ENCODE data around the gene GPHN. TPM values are rescaled to one million over a fixed set of nuclear protein-coding genes. Genes with fewer than 3 reads are reported as not detected.

Gene GPHN
- polyA plus RNA-seq, 1 donor (not counting 4 experiments of a cell fraction or from before 2014, with no cell fraction given), result 17.6 TPM

DNA sequence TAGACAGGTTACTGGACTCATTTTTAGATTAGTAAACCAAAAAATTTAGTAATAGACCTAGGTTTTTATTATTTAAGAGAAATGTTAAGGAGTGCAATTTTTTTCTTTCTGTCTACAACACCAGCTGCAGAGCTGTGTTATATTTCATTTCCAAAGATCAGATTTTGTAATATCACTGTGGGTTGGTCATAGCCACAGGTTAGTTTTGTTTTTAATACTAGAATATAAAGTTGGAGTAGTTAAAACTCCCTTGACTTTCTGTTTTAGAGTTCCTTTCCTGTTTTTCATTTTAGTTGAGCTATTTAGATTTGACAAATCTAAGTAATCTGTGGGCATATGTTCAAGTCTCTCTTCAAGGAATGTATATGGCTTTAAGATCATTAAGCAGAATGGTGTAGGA lies 650.6 kb downstream of the GPHN start:
- H3K4me2 ChIP-seq (ENCODE audit: control insufficient read depth, extremely low read depth, insufficient read depth, low read depth, low read length), result no peak overlapping the region
- H3K79me2 ChIP-seq (ENCODE audit: control insufficient read depth, insufficient read depth, low read length), result no peaks in the 10 kb centered on the region
- H3K36me3 ChIP-seq (ENCODE audit: control insufficient read depth in 2 of 2, extremely low read depth in 1 of 2, insufficient read depth in 2 of 2, low read length in 2 of 2), result no peaks in the 10 kb centered on the region
- H3K9me3 ChIP-seq (ENCODE audit: control insufficient read depth, low read depth, low read length), result no peaks in the 10 kb centered on the region
- H3K9me1 ChIP-seq (ENCODE audit: control insufficient read depth, extremely low read depth, insufficient read depth, low read length), result no peaks in the 10 kb centered on the region
- dilution Hi-C loops (cut with MboI; ENCODE audit: extremely low pct_ligation_motif_present, low sequenced_read_pairs), result no loop called here
- DNase-seq (ENCODE audit: low read depth, low spot score), result no peak
- H4K20me1 ChIP-seq (ENCODE audit: control insufficient read depth, extremely low read depth, insufficient read depth, low read length), result no peaks in the 10 kb centered on the region
- H2AFZ ChIP-seq (ENCODE audit: control insufficient read depth, low read length), result no peak overlapping the region
- H3K27ac ChIP-seq (ENCODE audit: control insufficient read depth, insufficient read depth, low read length), result no peak overlapping the region
- FAIRE-seq, result no peak
- no peaks in the 10 kb centered on the region for H3K4me1 ChIP-seq (ENCODE audit: control insufficient read depth, extremely low read depth, insufficient read depth, low read length)
- H3K9ac ChIP-seq (ENCODE audit: control insufficient read depth, extremely low read depth, insufficient read depth, low read length), result no peak overlapping the region
- TF ChIP-seq, protein P1, sequence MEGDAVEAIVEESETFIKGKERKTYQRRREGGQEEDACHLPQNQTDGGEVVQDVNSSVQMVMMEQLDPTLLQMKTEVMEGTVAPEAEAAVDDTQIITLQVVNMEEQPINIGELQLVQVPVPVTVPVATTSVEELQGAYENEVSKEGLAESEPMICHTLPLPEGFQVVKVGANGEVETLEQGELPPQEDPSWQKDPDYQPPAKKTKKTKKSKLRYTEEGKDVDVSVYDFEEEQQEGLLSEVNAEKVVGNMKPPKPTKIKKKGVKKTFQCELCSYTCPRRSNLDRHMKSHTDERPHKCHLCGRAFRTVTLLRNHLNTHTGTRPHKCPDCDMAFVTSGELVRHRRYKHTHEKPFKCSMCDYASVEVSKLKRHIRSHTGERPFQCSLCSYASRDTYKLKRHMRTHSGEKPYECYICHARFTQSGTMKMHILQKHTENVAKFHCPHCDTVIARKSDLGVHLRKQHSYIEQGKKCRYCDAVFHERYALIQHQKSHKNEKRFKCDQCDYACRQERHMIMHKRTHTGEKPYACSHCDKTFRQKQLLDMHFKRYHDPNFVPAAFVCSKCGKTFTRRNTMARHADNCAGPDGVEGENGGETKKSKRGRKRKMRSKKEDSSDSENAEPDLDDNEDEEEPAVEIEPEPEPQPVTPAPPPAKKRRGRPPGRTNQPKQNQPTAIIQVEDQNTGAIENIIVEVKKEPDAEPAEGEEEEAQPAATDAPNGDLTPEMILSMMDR (optimal IDR thresholded peaks at IDR 0.05 in 1 of 3, IDR thresholded peaks at IDR 0.05 in 1 of 3, conservative IDR thresholded peaks at IDR 0.05 in 1 of 3; ENCODE audit: extremely low read depth in 1 of 3, insufficient read depth in 2 of 3, low read length in 3 of 3), result no peak
- TF ChIP-seq EZH2 (IDR thresholded peaks at IDR 0.05; ENCODE audit: low read length), result no peak
- no peaks in the 10 kb centered on the region for H3K27me3 ChIP-seq (ENCODE audit: control insufficient read depth, extremely low read depth, insufficient read depth, low read length)
- no peak overlapping the region for H3K4me3 ChIP-seq (ENCODE audit: control insufficient read depth in 2 of 3, extremely low read depth in 1 of 3, insufficient read depth in 2 of 3, low read depth in 1 of 3, low read length in 3 of 3)

DNA sequence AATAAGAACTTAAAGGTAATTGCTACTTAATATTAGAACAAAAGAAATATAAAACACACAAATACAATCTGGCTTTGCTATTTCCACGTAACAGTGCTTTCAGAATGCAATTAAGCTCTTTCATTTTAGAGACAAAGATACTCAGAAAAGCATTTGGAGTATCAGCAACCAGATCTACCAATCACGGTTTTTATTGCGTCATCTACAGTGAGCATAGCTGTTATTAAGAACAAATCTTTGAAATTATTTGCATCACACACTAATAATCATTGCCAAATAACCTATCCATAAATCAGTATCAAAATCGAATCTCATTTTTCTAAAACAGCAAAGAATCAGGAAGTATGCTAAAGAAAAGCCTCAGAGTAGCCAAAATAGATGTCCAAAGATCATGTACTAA lies 654.4 kb downstream of the GPHN start:
- Histone ChIP-seq H3K36me3 (ENCODE audit: control insufficient read depth in 2 of 2, extremely low read depth in 1 of 2, insufficient read depth in 2 of 2, low read length in 2 of 2) (no peaks in the 10 kb centered on the region), H3K9me3 (ENCODE audit: control insufficient read depth, low read depth, low read length) (no peaks in the 10 kb centered on the region), H3K9ac (ENCODE audit: control insufficient read depth, extremely low read depth, insufficient read depth, low read length) (no peak overlapping the region), H3K4me1 (ENCODE audit: control insufficient read depth, extremely low read depth, insufficient read depth, low read length) (peaks cover under 1% of the 10 kb centered on the region), H3K4me3 (ENCODE audit: control insufficient read depth in 2 of 3, extremely low read depth in 1 of 3, insufficient read depth in 2 of 3, low read depth in 1 of 3, low read length in 3 of 3) (no peak overlapping the region), H2AFZ (ENCODE audit: control insufficient read depth, low read length) (no peak overlapping the region), H3K79me2 (ENCODE audit: control insufficient read depth, insufficient read depth, low read length) (no peaks in the 10 kb centered on the region), H3K27ac (ENCODE audit: control insufficient read depth, insufficient read depth, low read length) (no peak overlapping the region), H3K9me1 (ENCODE audit: control insufficient read depth, extremely low read depth, insufficient read depth, low read length) (no peaks in the 10 kb centered on the region), H3K4me2 (ENCODE audit: control insufficient read depth, extremely low read depth, insufficient read depth, low read depth, low read length) (no peak overlapping the region), H4K20me1 (ENCODE audit: control insufficient read depth, extremely low read depth, insufficient read depth, low read length) (no peaks in the 10 kb centered on the region), H3K27me3 (ENCODE audit: control insufficient read depth, extremely low read depth, insufficient read depth, low read length) (no peaks in the 10 kb centered on the region)
- dilution Hi-C loops (cut with MboI; ENCODE audit: extremely low pct_ligation_motif_present, low sequenced_read_pairs), result no loop called here
- TF ChIP-seq, protein P1 (optimal IDR thresholded peaks at IDR 0.05 in 1 of 3, IDR thresholded peaks at IDR 0.05 in 1 of 3, conservative IDR thresholded peaks at IDR 0.05 in 1 of 3; ENCODE audit: extremely low read depth in 1 of 3, insufficient read depth in 2 of 3, low read length in 3 of 3), result no peak
- TF ChIP-seq EZH2 (IDR thresholded peaks at IDR 0.05; ENCODE audit: low read length), result no peak
- DNase-seq (ENCODE audit: low read depth, low spot score) (no peak), FAIRE-seq (no peak)
